Neutrophil (primary cell): ENCODE measurements around the gene ITGA11.

Source experiments
- H3K27ac ChIP-seq: fragments of 200-600 bp; sonication (generic); 2 replicates; pipeline ENCODE4 v1.5.1; 2016; ENCODE audit warnings: mild to moderate bottlenecking, moderate library complexity
- H3K27me3 ChIP-seq: fragments of 200-600 bp; sonication (generic); 2 replicates; pipeline ENCODE4 v1.6.0; 2016; ENCODE audit warnings: mild to moderate bottlenecking
- H3K36me3 ChIP-seq: fragments of 200-600 bp; sonication (generic); 2 replicates; pipeline ENCODE4 v1.5.1; 2017
- H3K4me1 ChIP-seq, 2 experiments: fragments of 200-600 bp in 1 of 2; sonication (generic) in 1 of 2; 1 replicate in 1 of 2; 2 replicates in 1 of 2; pipeline versions ENCODE4 v1.5.1 to v1.6.1; 2013 to 2016; ENCODE audit warnings: low read depth in 1 of 2, low read length in 1 of 2, mild to moderate bottlenecking in 1 of 2, moderate library complexity in 1 of 2; ENCODE audit not compliant: control insufficient read depth in 1 of 2, insufficient read depth in 1 of 2
- H3K4me3 ChIP-seq, 2 experiments: fragments of 200-600 bp in 1 of 2; sonication (generic) in 1 of 2; 1 replicate in 1 of 2; 2 replicates in 1 of 2; pipeline ENCODE4 v1.5.1; 2013 to 2016; ENCODE audit warnings: low read depth in 1 of 2, low read length in 1 of 2, mild to moderate bottlenecking in 1 of 2, moderate library complexity in 1 of 2
- H3K9me3 ChIP-seq: fragments of 200-600 bp; sonication (generic); 2 replicates; pipeline ENCODE4 v1.5.1; 2016
- TF ChIP-seq, protein P1 (sequence below): fragments of 200-600 bp; sonication (generic); IDR thresholded peaks from 2 replicates; pipeline ENCODE4 v1.5.1; 2016; ENCODE audit warnings: antibody characterized with exemption

ITGA11 gene

GRCh38 chr15:68447209-68447608 lies 15.2 kb upstream of the ITGA11 start:
- Histone ChIP-seq H3K36me3 (no peaks in the 10 kb centered on the region), H3K27me3 (peaks cover 60% of the 10 kb centered on the region), H3K4me3 (no peak overlapping the region), H3K4me1 (no peaks in the 10 kb centered on the region), H3K9me3 (no peaks in the 10 kb centered on the region), H3K27ac (no peak overlapping the region)
- TF ChIP-seq, protein P1, sequence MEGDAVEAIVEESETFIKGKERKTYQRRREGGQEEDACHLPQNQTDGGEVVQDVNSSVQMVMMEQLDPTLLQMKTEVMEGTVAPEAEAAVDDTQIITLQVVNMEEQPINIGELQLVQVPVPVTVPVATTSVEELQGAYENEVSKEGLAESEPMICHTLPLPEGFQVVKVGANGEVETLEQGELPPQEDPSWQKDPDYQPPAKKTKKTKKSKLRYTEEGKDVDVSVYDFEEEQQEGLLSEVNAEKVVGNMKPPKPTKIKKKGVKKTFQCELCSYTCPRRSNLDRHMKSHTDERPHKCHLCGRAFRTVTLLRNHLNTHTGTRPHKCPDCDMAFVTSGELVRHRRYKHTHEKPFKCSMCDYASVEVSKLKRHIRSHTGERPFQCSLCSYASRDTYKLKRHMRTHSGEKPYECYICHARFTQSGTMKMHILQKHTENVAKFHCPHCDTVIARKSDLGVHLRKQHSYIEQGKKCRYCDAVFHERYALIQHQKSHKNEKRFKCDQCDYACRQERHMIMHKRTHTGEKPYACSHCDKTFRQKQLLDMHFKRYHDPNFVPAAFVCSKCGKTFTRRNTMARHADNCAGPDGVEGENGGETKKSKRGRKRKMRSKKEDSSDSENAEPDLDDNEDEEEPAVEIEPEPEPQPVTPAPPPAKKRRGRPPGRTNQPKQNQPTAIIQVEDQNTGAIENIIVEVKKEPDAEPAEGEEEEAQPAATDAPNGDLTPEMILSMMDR: no peak

DNA sequence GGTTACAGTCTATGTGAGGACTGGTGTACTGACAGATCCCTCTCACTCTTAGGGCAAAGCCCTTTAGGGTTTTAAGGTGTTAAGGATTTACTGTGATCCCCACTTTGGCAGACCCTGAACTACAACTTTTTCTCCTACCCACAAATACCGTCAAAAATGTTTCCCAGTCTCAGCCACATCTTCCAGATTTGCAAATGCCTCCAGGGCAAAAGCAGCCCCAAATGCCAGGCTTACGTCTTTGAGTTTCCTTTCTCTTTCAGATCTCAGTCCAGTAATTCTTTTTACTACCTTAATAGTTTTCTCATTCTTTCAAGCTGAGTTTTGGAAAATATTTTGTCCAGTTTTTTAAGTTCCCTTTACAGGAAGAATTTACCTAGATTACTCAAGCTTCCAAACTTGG lies 13.4 kb upstream of the ITGA11 start:
- no peak overlapping the region for H3K4me3 ChIP-seq

DNA sequence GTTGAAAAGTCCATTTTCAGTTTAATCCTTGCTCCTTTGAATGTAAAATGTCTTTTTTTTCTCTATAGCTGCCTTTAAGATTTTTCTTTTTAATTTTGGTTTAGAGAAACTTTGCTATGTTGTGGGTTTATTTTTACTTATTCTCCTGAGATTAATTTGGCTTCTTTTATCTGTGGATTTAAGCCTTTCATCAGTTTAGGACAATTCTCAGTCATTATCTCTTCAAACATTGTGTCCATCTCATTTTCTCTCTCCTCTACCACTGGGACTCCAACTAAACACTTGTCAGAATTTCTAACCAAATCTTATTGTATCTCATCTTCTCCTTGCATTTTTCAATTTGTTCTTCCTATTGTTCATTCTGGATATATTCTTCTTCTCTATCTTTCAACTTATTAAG lies 12.4 kb upstream of the ITGA11 start:
- H3K36me3 ChIP-seq: no peaks in the 10 kb centered on the region
- H3K27ac ChIP-seq: no peak overlapping the region
- no peaks in the 10 kb centered on the region for H3K9me3 ChIP-seq
- H3K4me3 ChIP-seq: no peak overlapping the region
- TF ChIP-seq, protein P1: no peak
- no peaks in the 10 kb centered on the region for H3K4me1 ChIP-seq
- peaks cover 63% of the 10 kb centered on the region for H3K27me3 ChIP-seq

More for the DNA sequence above, 13.4 kb upstream of the ITGA11 start:
- Histone ChIP-seq H3K27ac (no peak overlapping the region), H3K36me3 (no peaks in the 10 kb centered on the region), H3K9me3 (no peaks in the 10 kb centered on the region), H3K27me3 (peaks cover 61% of the 10 kb centered on the region), H3K4me1 (no peaks in the 10 kb centered on the region)
- TF ChIP-seq, protein P1: no peak

DNA sequence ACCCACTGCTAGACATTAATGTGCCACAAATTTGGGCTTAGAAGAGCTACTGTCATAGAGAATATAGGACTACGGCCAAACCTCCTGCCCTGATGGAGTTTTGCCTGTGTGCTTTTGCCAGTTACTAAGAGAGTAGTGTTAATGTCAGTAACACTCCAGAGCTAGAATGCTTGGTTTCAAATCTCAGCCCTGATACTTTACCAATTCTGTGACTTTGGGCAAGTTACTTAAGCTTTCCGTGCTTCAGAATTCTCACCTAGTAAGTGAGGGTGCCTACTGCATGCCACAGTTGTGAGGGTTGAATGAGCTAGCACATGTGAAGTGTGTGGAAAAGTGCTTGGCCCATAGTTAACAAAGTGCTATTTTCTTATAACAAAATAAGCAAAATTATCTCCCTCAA lies 10.9 kb upstream of the ITGA11 start:
- TF ChIP-seq, protein P1: no peak
- Histone ChIP-seq H3K27me3 (peaks cover 73% of the 10 kb centered on the region), H3K36me3 (no peaks in the 10 kb centered on the region), H3K27ac (no peak overlapping the region), H3K9me3 (no peaks in the 10 kb centered on the region), H3K4me1 (no peaks in the 10 kb centered on the region), H3K4me3 (no peak overlapping the region)

DNA sequence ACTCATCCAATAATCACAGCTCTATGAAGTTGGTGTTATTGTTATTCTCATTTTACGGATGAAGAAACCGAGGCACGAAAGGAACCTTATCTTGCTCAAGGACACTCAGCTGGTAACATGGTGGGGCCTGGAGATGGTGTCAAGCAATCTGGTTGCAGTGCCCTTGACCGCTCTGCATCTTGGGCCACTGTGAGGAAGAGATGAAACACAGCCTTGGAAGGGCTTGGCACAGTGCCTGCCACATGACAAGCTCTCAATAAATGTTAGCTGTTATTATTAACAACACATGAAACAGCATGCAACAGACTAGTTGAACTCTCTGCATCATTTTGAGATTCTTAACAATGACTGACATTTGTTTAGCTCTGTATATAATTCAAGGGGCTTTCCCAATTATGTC lies 10.1 kb upstream of the ITGA11 start:
- Histone ChIP-seq H3K4me3 (no peak overlapping the region), H3K9me3 (no peaks in the 10 kb centered on the region), H3K36me3 (no peaks in the 10 kb centered on the region), H3K27ac (no peak overlapping the region), H3K4me1 (no peaks in the 10 kb centered on the region), H3K27me3 (peaks cover 81% of the 10 kb centered on the region)
- TF ChIP-seq, protein P1: no peak
